Measurements from ENCODE around the gene FTO. TPM values are rescaled to one million over a fixed set of nuclear protein-coding genes. Genes with fewer than 3 reads are reported as not detected.
"Not testable (repeated sequence)": the region's sequence is repeated elsewhere in the genome, so short reads cannot be mapped to it uniquely, and the experiment has no call there.

The FTO gene
- total RNA-seq, 4 donors from 2014 or later: 70.9 to 89.7 (median 86.8) TPM

DNA sequence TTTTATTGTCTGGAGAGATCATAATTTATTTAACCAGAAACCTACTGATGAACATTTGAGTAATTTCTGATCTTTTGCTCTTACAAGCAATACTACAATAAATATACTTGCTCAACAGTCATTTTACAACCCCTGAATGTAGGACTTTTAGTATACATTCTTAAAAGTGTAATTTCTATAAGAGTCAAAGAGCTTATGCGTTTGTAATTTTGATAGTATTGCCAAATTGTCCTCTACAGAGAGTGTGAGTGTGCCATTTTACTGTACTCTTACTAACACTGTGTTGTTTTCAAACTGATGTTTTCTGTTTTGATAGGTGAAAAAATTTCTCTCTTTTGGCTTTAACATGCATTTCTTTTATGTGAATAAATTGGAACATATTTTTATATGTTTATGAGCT is 139.1 kb downstream of the FTO start:
- TF ChIP-seq, protein P1, sequence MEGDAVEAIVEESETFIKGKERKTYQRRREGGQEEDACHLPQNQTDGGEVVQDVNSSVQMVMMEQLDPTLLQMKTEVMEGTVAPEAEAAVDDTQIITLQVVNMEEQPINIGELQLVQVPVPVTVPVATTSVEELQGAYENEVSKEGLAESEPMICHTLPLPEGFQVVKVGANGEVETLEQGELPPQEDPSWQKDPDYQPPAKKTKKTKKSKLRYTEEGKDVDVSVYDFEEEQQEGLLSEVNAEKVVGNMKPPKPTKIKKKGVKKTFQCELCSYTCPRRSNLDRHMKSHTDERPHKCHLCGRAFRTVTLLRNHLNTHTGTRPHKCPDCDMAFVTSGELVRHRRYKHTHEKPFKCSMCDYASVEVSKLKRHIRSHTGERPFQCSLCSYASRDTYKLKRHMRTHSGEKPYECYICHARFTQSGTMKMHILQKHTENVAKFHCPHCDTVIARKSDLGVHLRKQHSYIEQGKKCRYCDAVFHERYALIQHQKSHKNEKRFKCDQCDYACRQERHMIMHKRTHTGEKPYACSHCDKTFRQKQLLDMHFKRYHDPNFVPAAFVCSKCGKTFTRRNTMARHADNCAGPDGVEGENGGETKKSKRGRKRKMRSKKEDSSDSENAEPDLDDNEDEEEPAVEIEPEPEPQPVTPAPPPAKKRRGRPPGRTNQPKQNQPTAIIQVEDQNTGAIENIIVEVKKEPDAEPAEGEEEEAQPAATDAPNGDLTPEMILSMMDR (IDR thresholded peaks at IDR 0.05): no peak
- no peak for DNase-seq (ENCODE audit: low spot score)
- ATAC-seq (ENCODE audit: low FRiP score): no peak

DNA sequence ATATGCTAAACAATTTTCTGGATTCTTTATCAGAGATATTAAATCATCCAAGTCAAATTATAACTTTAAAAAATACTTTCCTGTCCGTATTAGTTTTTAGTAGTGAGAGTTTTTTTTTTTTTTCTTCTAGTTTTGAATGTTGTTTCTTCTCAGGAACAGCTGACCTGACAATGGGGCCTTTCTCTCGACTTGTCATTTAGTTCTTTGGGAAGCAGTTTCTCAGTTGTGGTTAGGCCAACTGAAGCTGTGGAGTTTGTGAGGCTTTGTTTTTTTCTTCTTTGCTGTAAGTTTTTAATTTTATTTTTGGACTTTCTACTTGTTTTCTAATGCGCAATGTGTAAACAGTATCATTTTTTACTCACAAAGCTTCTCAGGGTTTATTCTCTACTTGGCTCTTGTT is 140.8 kb downstream of the FTO start:
- ATAC-seq (ENCODE audit: low FRiP score) (no peak), DNase-seq (ENCODE audit: low spot score) (no peak)
- TF ChIP-seq, protein P1 (IDR thresholded peaks at IDR 0.05): no peak

DNA sequence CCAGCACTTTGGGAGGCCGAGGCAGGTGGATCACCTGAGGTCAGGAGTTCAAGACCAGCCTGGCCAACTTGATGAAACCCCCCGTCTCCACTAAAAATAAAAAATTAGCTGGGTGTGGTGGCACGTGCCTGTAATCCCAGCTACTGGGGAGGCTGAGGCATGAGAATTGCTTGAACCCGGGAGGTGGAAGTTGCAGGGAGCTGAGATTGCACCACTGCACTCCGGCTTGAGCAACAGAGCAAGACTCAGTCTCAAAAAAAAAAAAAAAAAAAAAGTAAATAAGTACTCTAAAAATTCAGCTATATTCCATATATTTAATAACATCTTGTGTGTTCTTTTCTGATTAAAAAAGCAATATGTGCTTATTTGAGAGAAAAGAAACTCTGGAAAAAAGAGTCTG is 142.6 kb downstream of the FTO start:
- ATAC-seq (ENCODE audit: low FRiP score); DNase-seq (ENCODE audit: low spot score): not testable (repeated sequence)

DNA sequence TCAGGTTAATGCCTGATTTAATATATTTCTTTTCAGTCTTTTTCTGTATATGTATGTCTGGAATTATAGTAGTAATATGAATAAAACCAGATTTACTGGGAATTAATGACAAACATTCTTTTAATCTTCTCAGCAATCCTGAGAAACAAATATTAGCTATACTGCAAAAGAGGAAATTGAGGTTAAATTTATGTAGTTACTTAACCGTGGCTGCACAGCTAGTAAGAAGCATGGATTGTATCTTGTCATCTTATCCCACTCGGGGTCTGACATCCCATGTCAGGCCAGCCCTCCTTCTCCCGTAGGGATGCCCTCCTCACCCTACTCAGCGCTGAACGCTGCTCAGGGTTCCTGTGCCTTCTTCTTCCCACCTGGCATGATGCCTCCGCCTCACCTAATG is 143.0 kb downstream of the FTO start:
- no peak for ATAC-seq (ENCODE audit: low FRiP score)
- TF ChIP-seq, protein P1 (IDR thresholded peaks at IDR 0.05): no peak

DNA sequence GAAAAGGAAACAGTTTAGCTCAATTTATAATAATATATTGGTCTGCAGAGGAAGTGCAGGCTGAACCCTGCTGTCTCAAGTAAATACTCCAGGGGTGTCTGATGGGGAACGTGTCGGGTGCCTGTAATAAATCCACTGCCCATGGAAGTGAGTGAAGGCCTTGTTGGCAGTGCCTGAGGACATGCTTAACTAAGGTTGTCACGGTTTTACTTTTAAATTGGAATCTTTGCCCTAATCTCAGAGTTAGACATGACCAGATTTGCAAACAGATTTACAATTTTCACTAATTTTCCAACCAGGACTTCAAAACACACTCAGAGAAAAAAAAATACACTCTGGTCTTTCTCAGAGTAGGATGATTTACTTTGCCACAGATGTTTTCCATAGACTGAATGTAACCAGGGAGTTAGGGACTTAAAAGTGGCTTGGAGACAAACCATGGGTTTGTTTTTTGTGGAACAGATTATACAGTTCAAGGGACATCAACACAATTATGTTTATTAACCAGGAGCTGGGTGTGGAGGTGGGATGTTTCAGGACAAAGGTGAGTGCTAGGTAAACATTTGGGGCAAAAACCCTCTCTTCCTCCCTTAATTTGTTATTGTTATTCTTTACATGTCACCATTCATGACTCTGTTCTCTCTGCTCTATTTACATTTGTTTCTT is 144.5 kb downstream of the FTO start:
- ATAC-seq (ENCODE audit: low FRiP score) (no peak), DNase-seq (ENCODE audit: low spot score) (no peak)
- TF ChIP-seq, protein P1 (IDR thresholded peaks at IDR 0.05): no peak

More for the DNA sequence above, 143.0 kb downstream of the FTO start:
- DNase-seq (ENCODE audit: low spot score): no peak

DNA sequence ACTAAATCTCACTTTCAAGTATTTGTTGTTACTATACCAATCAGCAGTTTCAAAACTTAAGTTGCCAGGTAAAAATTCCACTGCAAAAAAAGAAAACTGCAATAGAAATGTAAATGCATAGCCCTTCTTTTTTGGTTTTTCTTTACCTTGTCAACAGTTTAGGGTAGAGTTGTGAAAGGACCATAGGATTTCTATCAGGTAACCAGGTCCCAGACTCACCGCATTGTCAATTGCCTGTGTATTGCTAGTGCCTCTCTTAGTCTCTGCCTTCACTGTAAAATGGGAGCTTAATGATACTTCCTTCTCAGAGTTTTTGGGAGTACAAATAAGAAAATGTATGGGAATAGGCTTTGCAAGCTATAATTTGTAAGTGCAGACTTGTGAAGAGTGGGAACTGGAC is 145.0 kb downstream of the FTO start:
- no peak for DNase-seq (ENCODE audit: low spot score)
- TF ChIP-seq, protein P1 (IDR thresholded peaks at IDR 0.05): no peak
- no peak for ATAC-seq (ENCODE audit: low FRiP score)

DNA sequence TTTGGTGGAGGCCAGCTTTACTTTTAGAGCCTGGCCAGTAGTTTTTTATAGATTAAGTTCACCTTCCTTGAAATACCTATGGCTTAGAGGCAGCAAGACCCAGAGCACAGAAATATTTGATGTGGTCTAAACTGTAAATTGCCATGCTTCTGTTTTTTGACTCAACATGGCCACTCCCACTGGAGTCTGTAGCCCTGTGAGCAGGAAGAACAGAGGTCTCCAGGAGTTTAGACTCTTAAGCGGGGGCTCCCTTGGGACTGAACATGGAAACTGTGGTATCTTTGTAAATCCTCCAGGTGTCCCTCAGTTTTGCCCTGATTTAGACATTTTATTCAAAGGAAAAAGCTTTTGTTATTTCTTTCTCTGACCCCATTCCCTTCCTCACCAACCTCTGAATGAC is 145.6 kb downstream of the FTO start:
- no peak for DNase-seq (ENCODE audit: low spot score)
- TF ChIP-seq, protein P1 (IDR thresholded peaks at IDR 0.05): no peak
- ATAC-seq (ENCODE audit: low FRiP score): no peak

All from omental fat pad (tissue), 4 donors.